Body of pancreas (tissue), 4 donors: ENCODE measurements around the gene FCN1. TPM values are rescaled to one million over a fixed set of nuclear protein-coding genes. Genes with fewer than 3 reads are reported as not detected.

Experiments
- ATAC-seq: fragments of 150-250 bp; one replicate; pipeline ENCODE4 v1.9.1; 2016
- DNase-seq, 4 donors: peaks; one replicate each; pipeline ENCODE4 v3.0.0-alpha.2; 2019
- H3K27ac ChIP-seq, 4 donors: fragments of 200-600 bp; sonication (generic); 1 replicate in 3 of 4; 2 replicates in 1 of 4; pipeline versions ENCODE4 v1.5.1 to v1.6.1; 2016 to 2019; ENCODE audit warnings: mild to moderate bottlenecking in 1 of 4, mixed read lengths in 1 of 4, moderate library complexity in 1 of 4
- H3K27me3 ChIP-seq, 2 donors: fragments of 200-600 bp; sonication (generic); one replicate each; pipeline ENCODE4 v1.6.0; 2016; ENCODE audit warnings: mild to moderate bottlenecking in 1 of 2
- H3K36me3 ChIP-seq, 2 donors: fragments of 200-600 bp; sonication (generic); replicated peaks in 1 of 2; 2 replicates each; pipeline ENCODE4 v1.5.1; 2016; ENCODE audit warnings: low read depth in 2 of 2; ENCODE audit not compliant: insufficient read depth in 1 of 2
- H3K4me1 ChIP-seq: fragments of 200-600 bp; sonication (generic); one replicate; pipeline ENCODE4 v1.6.0; 2016
- H3K4me3 ChIP-seq, 2 donors: fragments of 200-600 bp; sonication (generic); 1 replicate in 1 of 2; 2 replicates in 1 of 2; pipeline ENCODE4 v1.5.1; 2016 to 2019
- H3K9me3 ChIP-seq, 3 donors: fragments of 200-600 bp; sonication (generic); 1 replicate in 2 of 3; 2 replicates in 1 of 3; pipeline ENCODE4 v1.5.1; 2016
- POLR2A ChIP-seq, 3 donors: fragments of 450-650 bp; IDR thresholded peaks; one replicate each; pipeline ENCODE4 v1.6.1; 2016; ENCODE audit warnings: antibody characterized with exemption in 3 of 3, mild to moderate bottlenecking in 2 of 3
- WGBS, 2 donors: methylation state at CpG; one replicate each; pipeline ENCODE4 v1.1.5; 2017; 5-methylcytosine and 5-hydroxymethylcytosine counted together
- intact Hi-C: fragments of 100-400 bp; cut with DNase I; formaldehyde crosslinking; loops from one replicate; pipeline ENCODE4 v1.15.1; 2023
- total RNA-seq, 2 donors: library from RNA; depleted of rRNA; stranded (reverse); fragments of >200 nt; gene quantifications; one replicate each; pipeline ENCODE4 v1.1.0, GENCODE V29; 2016
- TF ChIP-seq, protein P1 (sequence below), 7 experiments: fragments of 450-650 bp in 4 of 7; fragments of 200-600 bp in 3 of 7; sonication (generic) in 3 of 7; IDR thresholded peaks; one replicate each; pipeline ENCODE4 v1.5.1; 2016 to 2019; ENCODE audit warnings: antibody characterized with exemption in 7 of 7

The FCN1 gene
- total RNA-seq, 2 donors from 2014 or later, result not detected

GRCh38 chr9:134886413-134886913 lies 31.2 kb downstream of the FCN1 start:
- 78 to 81% methylated on average over 5 to 11 of the region's 11 CpGs for WGBS, 2 donors
- no peak for ATAC-seq
- no peaks in the 10 kb centered on the region for H3K27me3 ChIP-seq

GRCh38 chr9:134885679-134886412 lies 31.9 kb downstream of the FCN1 start:
- Histone ChIP-seq H3K27ac (no peak overlapping the region), H3K4me1 (no peaks in the 10 kb centered on the region), H3K36me3 (no peaks in the 10 kb centered on the region), H3K27me3 (no peaks in the 10 kb centered on the region), H3K4me3 (no peak overlapping the region), H3K9me3 (no peaks in the 10 kb centered on the region)
- ATAC-seq (no peak), DNase-seq (no peak)
- TF ChIP-seq, protein P1, sequence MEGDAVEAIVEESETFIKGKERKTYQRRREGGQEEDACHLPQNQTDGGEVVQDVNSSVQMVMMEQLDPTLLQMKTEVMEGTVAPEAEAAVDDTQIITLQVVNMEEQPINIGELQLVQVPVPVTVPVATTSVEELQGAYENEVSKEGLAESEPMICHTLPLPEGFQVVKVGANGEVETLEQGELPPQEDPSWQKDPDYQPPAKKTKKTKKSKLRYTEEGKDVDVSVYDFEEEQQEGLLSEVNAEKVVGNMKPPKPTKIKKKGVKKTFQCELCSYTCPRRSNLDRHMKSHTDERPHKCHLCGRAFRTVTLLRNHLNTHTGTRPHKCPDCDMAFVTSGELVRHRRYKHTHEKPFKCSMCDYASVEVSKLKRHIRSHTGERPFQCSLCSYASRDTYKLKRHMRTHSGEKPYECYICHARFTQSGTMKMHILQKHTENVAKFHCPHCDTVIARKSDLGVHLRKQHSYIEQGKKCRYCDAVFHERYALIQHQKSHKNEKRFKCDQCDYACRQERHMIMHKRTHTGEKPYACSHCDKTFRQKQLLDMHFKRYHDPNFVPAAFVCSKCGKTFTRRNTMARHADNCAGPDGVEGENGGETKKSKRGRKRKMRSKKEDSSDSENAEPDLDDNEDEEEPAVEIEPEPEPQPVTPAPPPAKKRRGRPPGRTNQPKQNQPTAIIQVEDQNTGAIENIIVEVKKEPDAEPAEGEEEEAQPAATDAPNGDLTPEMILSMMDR (IDR thresholded peaks at IDR 0.05), result no peak
- TF ChIP-seq POLR2A (IDR thresholded peaks at IDR 0.05), result no peak
- intact Hi-C loops, result no loop called here
- WGBS, 2 donors, result 71 to 90% methylated on average over 4 to 24 of the region's 24 CpGs

More at GRCh38 chr9:134886413-134886913, 31.2 kb downstream of the FCN1 start:
- H3K36me3 ChIP-seq, result no peaks in the 10 kb centered on the region
- intact Hi-C loops, result no loop called here
- H3K27ac ChIP-seq, result no peak overlapping the region
- DNase-seq, result no peak
- no peak for TF ChIP-seq POLR2A (IDR thresholded peaks at IDR 0.05)
- H3K4me3 ChIP-seq, result no peak overlapping the region
- H3K9me3 ChIP-seq, result no peaks in the 10 kb centered on the region
- no peaks in the 10 kb centered on the region for H3K4me1 ChIP-seq

GRCh38 chr9:134885001-134885678 lies 32.6 kb downstream of the FCN1 start:
- DNase-seq (no peak), ATAC-seq (no peak)
- Histone ChIP-seq H3K4me1 (no peaks in the 10 kb centered on the region), H3K4me3 (no peak overlapping the region), H3K27ac (no peak overlapping the region), H3K27me3 (no peaks in the 10 kb centered on the region), H3K36me3 (no peaks in the 10 kb centered on the region), H3K9me3 (no peaks in the 10 kb centered on the region)
- TF ChIP-seq, protein P1 (IDR thresholded peaks at IDR 0.05), result no peak
- TF ChIP-seq POLR2A (IDR thresholded peaks at IDR 0.05), result no peak
- intact Hi-C loops, result no loop called here
- 82% methylated on average over 13 to 20 of the region's 22 CpGs for WGBS, 2 donors

- intact Hi-C loops, result no loop called here
- WGBS, 2 donors, result 63 to 67% methylated on average over 5 to 8 of the region's 8 CpGs
- Histone ChIP-seq H3K27me3 (no peaks in the 10 kb centered on the region), H3K4me1 (no peaks in the 10 kb centered on the region), H3K4me3 (no peak overlapping the region), H3K27ac (no peak overlapping the region), H3K36me3 (no peaks in the 10 kb centered on the region), H3K9me3 (no peaks in the 10 kb centered on the region)
- no peak for ATAC-seq
- no peak for DNase-seq
- no peak for TF ChIP-seq POLR2A (IDR thresholded peaks at IDR 0.05)
- TF ChIP-seq, protein P1 (IDR thresholded peaks at IDR 0.05), result no peak
Measured at GRCh38 chr9:134884492-134884891, 33.2 kb downstream of the FCN1 start.

- no peak for TF ChIP-seq POLR2A (IDR thresholded peaks at IDR 0.05)
- TF ChIP-seq, protein P1 (IDR thresholded peaks at IDR 0.05), result no peak
- no peak for ATAC-seq
- H3K27ac ChIP-seq, result no peak overlapping the region
- DNase-seq, result no peak
- no peak overlapping the region for H3K4me3 ChIP-seq
- H3K36me3 ChIP-seq, result no peaks in the 10 kb centered on the region
- H3K9me3 ChIP-seq, result no peaks in the 10 kb centered on the region
- H3K27me3 ChIP-seq, result no peaks in the 10 kb centered on the region
- 81 to 90% methylated on average over 14 to 18 of the region's 18 CpGs for WGBS, 2 donors
- no peaks in the 10 kb centered on the region for H3K4me1 ChIP-seq
- intact Hi-C loops, result no loop called here
Measured at GRCh38 chr9:134883040-134883782, 34.5 kb downstream of the FCN1 start.
